Inflammatory macrophage (primary cell): ENCODE data around the gene CYP19A1.

Experiments used
- DNase-seq, 2 donors: peaks; one replicate each; pipeline ENCODE4 v3.0.0-alpha.2; 2020 to 2022

Gene CYP19A1

GRCh38 chr15:51202783-51203182, 135.6 kb downstream of the CYP19A1 start:
- peak; percentile 69 to 92 for DNase-seq

DNA sequence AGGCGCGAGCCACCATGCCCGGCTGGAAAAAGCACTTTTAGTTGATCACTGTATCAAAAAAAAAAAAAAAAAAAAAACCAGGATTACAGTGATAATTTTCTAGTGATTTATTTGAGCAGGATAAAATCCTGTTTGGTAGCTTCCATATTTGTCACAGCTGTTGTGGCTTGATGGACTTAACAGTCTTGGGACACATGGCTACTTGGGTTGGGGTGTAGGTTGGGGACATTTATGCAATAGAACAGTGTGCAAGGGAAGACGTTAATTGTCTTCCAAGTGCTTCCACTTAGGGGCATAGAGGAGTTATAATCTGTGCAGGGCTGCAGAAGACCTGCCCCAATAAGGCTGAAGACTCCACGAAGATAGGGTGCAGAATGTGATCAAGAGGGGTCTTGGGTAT, 136.8 kb downstream of the CYP19A1 start:
- DNase-seq, result peak in 1 of 2 donors; percentile 53

- DNase-seq, result no peak
Observed at GRCh38 chr15:51200792-51201191, 137.6 kb downstream of the CYP19A1 start.

DNA sequence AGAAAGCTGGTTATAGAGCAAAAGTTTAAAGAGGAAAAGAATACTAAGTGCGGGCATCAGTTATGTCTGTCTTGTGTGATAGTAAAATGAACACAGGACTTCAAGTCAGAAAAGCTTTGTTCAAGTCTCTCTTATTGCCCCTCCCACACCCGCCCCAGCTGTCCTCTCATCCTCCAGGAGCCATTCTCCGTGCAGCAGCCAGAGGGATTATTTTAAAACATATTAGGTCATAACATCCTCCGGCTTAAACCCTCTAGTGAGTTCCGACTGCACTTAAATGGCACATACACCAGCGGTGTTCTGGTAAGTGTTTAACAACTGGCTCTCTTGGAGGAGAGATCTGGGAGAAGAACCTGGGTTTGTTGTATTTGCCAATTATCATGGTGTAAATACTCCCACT, 138.9 kb downstream of the CYP19A1 start:
- DNase-seq, result no peak

- DNase-seq, result no peak
Observed at GRCh38 chr15:51198701-51199232, 139.6 kb downstream of the CYP19A1 start.

- peak in 1 of 2 donors; percentile 12 for DNase-seq
Observed at GRCh38 chr15:51195459-51195858, 142.9 kb downstream of the CYP19A1 start.

- DNase-seq, result no peak
Observed at GRCh38 chr15:51193979-51194378, 144.4 kb downstream of the CYP19A1 start.

DNA sequence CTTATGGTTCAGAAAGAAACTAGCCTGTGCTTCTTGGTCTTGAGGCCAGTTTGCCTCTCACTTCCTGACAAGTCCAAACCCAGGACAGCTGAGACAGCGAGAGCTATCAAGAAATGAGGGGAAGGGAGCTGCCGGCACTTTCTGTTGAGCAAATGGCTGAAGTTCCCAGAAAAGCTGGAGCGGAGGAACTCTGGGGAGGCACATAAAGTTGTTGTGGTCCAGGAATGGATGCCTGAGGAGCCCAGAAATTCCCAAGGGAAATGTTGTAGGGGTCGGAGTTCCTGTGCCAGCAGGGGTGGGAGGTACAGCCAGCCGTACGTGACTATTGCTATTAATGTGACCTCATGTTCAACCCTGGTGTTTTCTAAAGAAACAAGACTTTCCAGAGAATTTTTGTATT, 144.9 kb downstream of the CYP19A1 start:
- no peak for DNase-seq

DNA sequence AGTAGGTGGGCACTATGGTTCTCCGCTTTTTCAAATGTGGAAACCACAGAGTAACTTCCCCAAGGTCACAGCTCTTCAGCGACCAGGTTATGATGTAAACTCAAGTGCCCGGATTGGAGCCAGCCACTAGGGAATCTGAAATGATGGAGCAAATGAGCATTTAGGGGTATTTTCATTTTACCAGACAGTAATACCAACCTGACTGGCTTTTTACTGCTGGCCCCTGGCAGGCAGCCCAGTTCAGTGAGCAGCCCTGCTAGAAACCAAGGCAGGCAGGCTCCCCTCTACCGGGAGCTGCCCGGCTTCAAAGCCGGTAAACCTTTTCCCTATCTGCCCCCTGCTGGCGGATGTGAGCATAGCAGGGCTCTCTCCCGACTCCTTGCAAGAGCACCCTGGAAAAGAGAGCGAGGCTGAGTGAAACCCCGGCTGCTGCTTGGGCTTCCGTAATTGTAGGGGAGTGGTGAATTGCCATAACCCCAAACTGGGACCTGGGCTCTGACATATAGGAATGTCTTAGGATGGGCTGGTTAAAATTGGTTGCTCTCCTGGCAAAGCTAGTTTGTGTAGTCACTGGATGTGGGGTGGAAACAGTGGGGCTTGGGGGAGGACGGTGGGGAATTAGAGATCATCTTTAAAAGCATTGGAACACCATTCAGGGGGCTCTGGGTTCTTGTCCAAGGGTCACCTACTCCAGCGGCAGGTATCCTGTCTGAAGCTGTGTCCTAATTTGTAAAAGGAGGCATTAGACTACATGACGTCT, 145.7 kb downstream of the CYP19A1 start:
- peak; percentile 91 for DNase-seq

DNA sequence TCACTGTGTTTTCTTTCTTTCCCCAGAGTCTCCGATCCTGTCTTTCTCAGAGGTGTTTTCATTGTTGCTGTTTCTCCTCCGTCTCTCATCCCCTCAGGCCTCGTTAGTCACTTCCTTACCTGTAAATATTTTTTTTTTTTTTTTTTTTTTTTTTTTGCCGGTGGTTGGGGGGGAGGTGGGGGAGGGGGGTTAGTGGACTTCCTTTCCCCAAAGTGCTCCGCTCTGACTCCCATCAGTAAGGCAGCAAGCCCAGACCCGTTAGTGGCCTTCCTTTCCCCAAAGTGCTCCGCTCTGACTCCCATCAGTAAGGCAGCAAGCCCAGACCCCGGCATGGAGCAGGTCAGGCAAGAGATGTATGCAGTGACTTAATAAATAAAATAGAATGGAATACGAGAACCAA, 146.6 kb downstream of the CYP19A1 start:
- DNase-seq, result no peak

GRCh38 chr15:51191072-51191670, 147.2 kb downstream of the CYP19A1 start:
- no peak for DNase-seq

- no peak for DNase-seq
Observed at GRCh38 chr15:51190424-51191068, 147.8 kb downstream of the CYP19A1 start.

- DNase-seq, result peak; percentile 54 to 77
Observed at GRCh38 chr15:51189669-51190385, 148.6 kb downstream of the CYP19A1 start.

- DNase-seq, result peak in 1 of 2 donors; percentile 39
Observed at GRCh38 chr15:51188791-51189190, 149.6 kb downstream of the CYP19A1 start.

- no peak for DNase-seq
Observed at GRCh38 chr15:51186891-51187290, 151.5 kb downstream of the CYP19A1 start.

DNA sequence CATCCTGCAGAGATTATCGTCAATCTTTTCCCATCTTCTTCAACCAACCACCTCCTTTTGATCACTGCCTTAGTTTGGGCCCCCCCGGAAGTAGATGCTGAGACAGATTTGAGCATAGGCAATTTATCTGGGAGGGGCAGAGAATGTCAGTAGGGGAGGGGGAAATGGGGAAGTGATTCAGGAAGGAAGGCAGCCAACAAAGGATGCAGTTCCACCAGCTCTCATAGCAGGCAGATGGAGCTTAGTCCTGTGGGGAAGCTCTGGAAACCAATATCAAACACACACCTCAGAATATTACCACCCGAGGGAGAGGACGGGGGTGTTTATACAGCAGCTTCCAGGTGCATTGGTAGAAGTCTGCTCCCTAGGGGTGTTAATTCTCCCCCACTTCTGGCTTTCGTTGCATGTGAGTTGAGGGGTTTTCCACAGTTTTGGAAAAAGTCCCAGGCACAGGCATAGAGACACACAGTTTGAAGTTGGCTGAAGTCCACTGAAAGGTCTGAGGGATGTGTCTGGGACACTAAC, 152.2 kb downstream of the CYP19A1 start:
- DNase-seq, result no peak

DNA sequence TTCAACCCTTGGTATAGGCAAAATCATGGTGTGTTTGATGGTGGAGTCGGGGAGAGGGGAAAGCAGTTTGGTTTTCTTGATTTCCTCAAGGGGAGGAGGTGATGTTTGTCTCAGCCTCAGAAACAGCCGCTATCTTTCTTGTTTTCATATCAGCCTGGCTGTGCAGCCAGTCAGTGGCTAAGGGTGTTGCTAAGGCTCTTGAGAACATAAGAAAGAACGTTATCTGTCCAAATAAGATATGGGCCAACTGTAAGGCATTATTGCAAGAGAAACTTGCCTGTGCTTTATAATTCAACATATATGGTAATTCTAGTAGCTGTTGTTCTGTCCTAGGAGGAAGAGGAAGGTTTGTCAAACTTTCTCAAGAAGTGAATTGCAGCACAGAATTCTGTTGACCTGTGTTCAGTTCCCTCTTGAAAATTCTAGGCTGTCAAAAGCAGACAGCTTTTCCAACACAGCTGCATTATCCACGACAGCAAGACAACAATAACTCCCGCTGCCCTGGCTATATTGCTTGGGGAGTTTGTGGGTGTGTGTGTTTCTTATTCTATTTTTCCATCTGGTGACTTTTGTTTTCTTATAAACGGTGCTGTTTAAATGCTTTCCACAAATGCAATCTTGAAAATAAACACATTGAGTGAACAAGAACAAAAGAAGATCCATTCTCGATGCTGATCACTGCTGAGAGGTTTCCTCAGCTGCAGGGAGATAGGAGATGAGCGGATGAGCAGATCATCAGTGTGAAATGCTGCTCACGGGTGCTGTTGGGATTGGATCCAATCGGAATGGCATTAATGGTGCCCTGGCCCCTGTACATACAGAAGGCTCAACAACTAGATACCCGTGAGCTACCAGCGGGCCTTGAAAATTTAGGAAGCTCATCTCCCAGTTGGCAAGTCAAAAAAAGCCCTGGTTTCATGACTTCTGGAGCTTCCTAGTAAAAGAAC, 152.9 kb downstream of the CYP19A1 start:
- DNase-seq, result peak; percentile 69 to 84

DNA sequence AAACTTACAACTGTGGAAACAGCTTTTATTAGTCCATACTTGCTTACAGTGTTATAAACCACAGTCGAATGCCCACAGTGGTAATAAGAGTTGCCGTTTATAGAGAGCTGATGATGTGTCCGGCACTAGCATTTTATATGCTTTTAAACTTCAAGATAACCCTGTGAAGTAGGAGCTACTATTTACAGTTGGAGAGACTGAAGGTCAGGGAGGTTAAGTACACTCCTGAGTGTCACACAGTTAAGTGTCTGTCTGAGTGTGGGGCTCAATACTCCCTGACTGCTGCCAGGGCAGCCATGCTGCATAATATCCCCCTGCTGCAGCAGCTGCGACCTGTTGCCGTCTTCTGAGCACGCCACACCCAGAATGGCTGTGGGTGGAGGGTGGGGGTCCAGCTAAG, 153.8 kb downstream of the CYP19A1 start:
- DNase-seq, result no peak

DNA sequence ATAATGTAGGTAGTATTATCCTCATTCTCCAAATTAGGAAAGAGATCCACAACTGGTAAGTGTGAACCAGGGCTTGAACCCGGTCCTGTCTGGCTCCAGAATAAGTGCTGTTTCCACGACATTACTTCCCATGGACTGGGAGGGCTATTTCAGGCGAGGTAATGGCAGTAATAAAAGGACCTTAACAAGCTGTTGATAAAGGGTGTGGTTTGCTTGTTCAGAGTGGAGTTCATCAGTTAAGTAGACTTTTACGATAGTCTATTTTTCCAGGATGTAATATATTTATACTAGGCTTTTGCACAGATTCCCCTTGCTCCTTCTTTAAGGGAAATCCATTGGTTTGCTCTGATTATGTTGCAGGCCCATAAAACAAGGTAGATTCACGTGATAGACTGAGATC, 155.3 kb downstream of the CYP19A1 start:
- DNase-seq, result no peak

DNA sequence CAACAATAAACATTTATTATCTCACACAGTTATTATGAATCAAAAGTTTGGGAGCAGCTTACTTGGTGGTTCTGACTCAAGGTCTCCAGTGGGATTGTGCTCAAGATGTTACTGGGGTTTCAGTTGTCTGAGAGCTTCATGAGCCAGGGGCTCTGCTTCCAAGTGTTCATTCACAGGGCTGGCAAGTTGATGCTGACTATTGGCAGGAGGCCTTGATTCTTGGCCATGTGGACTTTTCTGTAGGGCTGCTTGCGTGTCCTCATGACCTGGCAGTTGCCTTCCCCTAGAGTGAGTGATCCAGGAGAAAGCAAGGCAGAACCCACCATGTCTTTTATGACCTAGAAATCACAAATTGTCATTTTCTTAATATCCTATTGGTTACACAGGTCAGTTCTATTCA, 156.5 kb downstream of the CYP19A1 start:
- no peak for DNase-seq

GRCh38 chr15:51181221-51181620, 157.2 kb downstream of the CYP19A1 start:
- DNase-seq, result no peak

GRCh38 chr15:51180534-51180933, 157.9 kb downstream of the CYP19A1 start:
- DNase-seq, result no peak
